GM21381 (cell line): Measurements from ENCODE around the gene SHISAL2A.

Experiments used
- ATAC-seq: cut with Tn5 transposase; IDR thresholded peaks from one replicate; pipeline ENCODE4 v1.9.1; 2021; ENCODE audit warnings: mild to moderate bottlenecking, moderate library complexity; ENCODE audit not compliant: unreplicated experiment

The SHISAL2A gene

DNA sequence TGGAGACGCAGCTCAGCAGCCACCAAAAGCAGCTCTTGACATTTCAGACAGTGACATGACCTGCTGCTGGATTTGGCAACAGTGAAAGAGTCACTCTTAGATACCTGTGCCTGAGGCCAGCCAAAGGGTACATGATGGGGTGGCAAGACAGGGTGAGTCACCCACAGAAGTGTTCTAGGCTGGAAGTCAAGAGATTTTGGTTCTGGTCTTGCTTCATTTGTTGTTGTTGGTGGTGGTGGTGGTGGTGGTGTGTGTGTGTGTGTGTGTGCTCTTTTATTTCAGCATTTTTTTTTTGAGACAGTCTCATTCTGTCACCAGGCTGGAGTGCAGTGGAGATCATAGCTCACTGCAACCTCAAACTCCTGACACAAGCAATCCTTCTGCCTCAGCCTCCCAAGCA lies 25.8 kb downstream of the SHISAL2A start:
- no peak for ATAC-seq

DNA sequence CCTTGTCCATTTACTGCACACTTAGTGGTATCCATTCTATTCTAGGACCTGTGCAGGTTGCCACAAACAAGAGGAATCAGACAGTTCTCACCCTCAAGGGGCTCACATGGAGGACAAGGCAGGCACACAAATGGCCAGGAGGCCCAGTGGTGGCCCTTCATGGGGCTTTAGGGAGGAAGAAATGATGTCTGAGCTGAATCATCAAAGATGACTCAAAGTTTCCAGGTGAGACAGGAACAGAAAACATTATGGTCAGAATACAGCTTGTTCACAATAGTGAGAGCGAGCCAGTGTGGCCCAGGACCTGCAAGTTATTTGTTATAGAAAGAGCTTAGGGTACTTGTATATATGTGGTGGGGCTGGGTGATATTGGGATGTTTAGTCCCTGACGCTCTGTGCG lies 26.4 kb downstream of the SHISAL2A start:
- peak; percentile 70 for ATAC-seq

DNA sequence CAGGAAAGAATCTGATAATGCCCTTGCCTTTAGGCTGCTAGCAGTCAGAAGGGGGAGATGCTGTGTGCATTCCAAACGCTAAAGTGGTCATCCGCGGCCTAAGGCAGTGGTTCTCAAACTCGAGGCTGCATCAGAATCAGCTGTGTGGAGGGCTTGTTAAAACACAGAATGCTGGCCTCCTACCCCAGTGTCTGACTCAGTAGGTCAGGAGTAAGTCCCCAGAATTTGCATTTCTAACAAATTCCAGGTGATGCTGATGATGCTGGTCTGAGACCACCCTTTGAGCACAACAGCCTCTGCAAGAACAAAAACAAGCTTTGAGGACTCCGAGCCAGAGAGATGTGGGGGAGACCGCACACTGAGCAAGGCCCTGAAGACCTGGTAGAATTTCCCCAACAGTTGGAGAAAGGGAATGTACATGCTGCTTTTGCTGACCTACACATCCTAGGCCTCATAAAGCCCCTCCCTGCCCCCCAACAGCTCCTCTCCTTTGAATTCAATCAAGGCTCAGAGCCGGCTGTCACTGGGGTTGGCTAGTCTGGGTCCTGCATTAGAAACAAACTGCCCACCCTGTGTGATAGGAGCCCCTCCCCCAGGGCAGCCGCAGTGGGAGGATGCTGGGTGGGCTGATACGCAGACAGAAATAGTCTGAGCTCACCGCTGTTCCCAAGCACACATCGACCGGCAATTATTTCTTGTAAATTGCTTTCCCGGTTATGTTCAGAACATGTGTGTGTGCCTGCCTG lies 27.1 kb downstream of the SHISAL2A start:
- no peak for ATAC-seq

DNA sequence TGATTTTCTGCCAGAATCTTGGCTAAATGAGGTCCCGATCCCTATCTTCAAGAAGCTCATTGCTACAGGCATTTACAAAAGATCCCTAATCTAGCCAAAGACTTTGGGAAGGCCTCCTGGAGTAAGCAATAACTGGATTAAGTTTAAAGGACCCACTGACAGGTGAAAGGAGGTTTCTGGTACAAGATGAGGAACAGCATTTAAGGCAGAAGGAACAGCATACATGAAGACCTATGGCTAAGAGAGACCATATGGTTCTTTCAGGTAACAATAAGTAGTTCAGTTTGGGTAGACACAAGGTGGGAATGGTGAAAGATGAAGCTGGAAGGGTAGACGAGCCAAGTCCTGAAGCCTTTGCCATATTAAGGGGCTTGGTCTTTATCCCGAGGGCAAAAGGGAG lies 27.8 kb downstream of the SHISAL2A start:
- ATAC-seq = no peak

DNA sequence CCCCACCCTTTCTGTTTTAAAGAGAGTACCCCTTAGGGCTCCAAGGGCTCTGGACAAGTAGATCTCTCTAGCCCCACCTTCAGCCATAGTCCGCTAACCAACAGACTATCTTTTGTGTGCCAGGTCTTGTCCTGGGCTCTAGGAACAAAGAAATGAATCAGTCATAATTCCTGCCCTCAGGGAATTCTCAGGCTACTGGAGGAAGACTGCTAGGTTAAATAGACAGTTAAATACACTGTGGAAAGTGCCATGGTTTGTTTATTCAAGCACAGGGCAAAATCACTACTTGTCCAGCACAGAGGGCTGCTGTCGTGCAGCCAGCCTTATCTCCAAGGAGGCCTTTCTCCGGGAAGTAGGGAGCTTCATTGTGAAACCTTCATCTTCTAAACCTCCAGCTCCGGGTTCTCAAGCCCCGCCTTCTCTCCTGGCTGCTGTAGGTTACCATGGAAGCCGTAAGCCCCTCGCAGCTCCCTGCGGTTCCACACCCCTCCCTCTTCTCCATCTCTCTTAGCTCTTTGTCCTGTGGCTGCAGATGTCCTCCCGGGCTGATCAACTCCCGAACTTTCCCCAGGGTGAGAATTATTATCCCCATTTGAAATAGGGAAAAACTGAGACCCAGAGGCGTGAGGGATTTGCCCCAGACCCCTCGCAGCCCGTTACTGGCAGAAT lies 29.8 kb downstream of the SHISAL2A start:
- no peak for ATAC-seq

DNA sequence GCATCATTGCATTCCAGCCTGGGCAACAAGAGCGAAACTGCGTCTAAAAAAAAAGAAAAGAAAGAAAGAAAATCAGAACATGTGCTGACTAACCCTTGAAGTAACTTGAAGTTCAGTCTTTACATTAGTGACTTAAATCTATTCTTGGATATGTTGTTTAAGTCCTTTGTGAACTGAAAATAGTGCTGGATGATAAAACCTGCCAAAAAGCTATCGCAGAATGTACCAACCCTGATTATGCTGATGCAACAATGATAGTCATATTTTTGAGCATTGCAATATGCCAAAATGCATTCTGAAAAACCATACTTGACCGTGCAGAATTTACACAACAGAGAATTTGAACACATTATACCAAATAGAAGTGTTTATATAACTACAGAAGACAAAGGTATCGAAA lies 30.7 kb downstream of the SHISAL2A start:
- no peak for ATAC-seq

DNA sequence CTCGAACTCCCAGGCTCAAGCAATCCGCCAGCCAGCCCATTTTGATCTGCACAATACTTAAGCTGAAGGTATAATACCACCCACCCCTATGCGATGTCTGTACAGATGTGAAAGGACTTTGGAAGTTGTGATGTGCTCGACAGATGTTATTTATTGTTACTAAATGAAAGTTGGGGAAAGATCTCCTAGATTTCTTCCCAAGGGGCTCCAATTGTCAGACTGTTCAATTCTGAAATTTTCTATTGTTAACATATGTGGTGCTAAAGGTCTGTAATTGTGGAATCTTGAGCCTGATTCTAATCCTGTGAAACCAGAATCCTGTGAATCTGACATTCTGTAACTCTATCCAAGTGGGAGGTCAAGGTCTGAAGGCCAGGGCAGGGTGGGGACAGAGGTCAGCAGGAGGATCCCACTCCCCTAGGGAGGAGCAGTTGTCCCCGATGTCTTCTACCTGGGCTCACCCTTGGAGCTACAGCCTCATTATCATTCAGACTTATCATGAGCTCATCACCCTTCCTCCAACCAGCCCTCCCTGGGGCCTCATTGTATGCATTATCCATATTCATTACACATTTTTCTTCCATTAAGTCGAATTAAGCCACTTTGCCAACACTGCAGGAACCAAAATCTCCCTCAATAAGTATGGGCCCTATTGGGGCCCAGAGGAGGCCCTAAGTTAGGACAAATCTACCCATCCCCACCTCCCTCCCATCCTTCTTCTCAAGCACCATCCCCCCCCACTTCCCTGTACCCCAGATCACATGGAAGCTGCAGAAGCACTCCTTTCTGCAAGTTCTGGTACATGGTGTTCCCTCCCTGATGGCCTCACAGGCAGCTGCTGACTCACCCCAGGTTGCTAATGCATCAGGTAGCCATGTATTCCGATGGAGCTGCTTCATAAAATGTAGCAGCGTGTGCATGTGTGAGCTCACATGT lies 32.3 kb downstream of the SHISAL2A start:
- ATAC-seq = no peak

DNA sequence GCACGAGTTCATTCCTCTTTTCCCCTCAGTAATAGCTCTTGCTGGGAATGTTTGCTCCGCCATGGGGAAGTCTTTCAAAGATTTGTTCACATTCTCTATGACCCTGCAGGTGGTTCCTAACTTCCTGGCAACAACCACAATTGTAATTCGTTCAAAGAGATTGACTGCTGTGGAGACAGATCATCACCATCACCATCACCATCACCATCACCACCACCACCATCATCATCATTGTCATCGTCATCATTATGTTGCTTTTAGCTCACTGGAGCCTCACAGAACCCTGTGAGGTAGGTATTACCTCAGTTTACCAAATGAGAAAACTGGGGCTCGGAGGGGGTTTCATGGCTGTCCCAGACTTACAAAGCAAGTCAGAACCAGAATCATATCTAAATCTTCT lies 34.3 kb downstream of the SHISAL2A start:
- no peak for ATAC-seq

DNA sequence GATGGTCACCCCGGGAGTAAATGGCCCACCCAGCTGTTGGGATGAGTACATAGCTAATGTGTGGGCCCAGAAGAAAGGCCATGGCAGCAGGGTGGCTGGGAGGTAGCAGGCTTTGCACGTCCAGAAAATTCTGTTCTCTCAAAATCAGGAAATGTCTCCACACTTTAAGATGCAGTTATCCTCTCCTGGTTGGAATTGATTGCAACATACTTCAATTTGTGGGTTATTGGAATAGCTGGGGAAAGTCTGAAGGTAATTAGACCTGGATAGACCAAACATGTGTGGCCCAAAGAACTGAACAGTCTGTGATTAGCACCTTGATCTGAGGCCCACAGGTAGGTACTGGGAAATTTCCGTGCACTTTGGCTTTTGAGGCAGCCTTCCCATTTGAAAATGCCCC lies 35.0 kb downstream of the SHISAL2A start:
- no peak for ATAC-seq

DNA sequence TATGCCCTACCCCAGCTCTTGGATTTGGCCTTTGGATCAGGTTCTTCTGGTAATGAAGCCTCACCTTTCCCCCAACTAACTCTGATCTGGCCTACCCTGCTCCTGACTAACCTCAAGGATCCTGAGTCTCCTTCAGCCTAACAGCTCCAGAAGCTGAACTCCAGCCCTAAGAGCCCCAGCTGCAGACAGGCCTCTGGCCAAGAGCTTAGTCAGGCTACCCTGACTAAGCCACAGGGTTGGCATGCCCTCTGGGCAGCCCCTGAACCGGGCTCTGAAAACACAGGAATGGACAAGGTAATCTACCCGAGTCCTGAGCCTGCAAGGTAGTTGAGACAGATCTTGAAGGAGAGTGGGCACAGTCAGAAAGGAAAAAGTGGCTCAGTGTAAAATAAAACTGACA lies 35.7 kb downstream of the SHISAL2A start:
- no peak for ATAC-seq

DNA sequence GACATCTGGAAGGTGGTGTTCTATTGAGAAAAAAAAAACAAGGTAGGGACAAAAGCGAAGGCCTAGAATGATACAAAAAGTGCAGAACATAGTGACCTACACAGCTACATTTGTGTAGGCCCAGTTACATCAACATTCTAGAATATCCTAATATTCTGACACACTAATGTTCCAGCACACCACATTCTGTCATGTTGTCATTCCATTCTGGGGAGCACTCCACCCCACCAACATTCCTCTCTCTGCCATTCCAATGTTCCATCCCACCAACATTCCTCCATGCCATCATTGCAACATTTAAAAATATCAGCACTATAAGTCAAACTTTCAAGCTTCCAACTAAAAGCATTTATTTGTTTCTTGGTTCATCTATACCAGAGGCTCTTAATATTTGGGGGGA lies 36.7 kb downstream of the SHISAL2A start:
- ATAC-seq = no peak

DNA sequence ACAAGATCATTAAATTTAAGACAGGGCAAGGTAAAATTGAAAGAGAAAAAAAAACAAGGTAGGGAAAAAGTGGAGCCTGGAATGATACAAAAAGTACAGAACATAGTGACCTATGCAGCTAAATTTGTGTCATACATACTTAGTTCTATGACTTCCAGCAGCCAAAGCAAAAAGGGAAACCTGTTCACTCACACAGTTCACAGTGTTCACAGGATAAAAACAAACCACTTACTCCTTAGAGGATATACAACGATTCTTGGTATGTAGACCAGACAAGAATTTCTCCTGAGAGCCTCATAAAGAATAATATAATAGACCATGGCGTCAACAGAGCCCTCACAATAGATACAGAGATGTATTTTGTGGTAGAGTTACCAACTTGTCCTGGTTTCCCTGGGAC lies 37.6 kb downstream of the SHISAL2A start:
- no peak for ATAC-seq

DNA sequence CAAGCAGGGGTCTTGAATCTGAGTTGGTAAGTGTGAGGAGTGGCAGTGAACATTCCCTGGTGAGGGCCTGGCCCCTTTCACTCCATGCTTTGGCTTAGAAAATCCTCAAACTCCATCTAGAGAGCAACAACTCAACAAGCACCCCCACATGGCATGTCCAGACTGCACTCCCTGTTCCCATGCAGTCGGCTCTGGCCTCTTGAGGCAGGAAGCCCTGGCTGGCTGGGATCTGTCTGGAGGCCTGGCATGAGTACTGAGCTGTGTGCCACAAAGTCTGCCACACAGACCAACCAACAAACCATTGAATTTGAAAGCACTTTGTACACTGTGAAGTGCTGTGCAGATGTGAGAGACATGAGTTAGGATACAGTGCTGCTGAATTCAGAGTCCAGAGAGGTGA lies 40.0 kb downstream of the SHISAL2A start:
- no peak for ATAC-seq

DNA sequence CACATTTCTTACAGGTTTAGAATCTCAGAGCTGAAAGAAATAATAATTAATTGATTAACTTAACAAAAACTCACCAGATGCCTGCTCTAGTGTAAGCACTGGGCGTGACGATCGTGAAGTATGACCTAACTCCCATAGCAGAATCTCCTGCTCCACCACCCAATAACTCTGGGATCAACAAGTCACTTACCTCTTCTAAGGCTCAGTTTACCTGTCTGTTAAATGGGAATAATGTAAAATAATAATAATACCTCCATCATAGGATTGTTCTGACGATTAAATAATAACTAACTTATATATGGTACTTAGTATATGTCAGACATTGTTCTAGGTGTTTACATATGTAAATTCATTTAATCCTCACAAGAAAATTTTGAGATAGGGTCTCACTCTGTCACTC lies 40.5 kb downstream of the SHISAL2A start:
- ATAC-seq = no peak

DNA sequence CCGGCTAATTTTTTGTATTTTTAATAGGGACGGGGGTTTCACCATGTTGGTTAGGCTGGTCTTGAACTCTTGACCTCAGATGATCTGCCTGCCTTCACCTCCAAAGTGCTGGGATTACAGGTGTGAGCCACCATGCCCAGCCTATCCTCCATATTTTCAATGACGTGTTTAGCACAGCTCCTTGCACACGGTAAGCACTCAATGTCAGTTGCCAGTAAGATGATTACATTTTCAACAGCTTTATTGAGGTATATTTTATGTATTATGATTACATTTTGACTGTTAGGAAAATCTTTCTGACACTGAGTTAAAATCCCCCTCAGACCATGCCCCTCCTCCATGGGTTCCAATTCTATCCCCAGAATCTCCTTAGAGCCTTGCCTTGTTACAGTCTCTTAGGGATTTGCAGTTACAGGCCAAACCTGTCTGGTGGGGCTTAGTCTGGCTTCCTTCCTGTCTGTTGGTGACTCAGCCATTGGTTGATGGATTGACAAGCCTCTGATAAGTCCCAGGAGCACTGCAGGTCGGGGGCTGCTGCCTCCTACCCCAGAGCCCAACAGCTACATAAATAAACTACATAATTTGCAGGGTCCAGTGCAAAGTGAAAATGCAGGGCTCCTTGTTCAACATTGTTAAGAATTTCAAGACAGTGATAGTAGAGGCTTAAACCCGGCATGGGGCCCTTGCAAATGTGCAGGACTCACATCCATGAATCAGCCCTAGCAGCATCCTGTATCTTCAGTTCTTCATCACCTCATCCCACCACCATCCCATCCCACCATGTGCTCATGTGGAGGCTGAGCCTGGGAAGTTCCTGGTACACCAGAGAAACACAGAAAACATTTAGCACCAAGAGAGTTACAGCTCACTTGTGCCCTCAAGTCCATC lies 41.8 kb downstream of the SHISAL2A start:
- ATAC-seq = no peak

DNA sequence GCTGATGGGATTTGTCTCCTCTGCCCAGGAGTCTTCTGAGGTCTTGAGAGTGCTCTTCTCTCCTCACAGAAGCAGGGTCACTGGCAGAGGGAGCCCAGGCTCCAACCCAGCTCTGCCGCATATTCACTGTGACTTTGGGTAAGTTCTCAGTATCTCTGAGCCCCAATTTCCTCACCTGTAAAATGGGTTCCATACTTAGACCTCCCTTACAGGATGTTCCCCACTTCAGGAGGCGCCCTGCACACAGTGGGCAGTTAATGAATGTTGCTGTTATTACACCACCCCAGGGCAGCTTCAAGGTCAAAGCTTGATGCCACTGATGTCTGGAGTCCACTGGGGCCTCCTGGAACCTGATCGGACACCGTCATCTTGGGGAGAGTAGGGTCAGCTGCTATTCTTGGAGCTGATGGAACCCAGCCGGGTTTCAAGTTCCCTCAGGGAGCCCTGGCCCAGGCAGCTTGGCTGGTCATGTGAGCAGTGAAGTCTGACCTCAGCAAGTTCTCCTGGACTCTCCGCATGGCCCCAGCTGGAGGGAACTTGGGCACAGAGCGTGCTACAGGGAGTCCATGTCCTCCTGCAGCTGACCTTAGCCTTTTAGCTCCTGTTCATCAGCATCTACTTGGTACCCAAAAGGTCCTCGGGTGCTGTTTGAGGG lies 43.4 kb downstream of the SHISAL2A start:
- ATAC-seq = no peak

DNA sequence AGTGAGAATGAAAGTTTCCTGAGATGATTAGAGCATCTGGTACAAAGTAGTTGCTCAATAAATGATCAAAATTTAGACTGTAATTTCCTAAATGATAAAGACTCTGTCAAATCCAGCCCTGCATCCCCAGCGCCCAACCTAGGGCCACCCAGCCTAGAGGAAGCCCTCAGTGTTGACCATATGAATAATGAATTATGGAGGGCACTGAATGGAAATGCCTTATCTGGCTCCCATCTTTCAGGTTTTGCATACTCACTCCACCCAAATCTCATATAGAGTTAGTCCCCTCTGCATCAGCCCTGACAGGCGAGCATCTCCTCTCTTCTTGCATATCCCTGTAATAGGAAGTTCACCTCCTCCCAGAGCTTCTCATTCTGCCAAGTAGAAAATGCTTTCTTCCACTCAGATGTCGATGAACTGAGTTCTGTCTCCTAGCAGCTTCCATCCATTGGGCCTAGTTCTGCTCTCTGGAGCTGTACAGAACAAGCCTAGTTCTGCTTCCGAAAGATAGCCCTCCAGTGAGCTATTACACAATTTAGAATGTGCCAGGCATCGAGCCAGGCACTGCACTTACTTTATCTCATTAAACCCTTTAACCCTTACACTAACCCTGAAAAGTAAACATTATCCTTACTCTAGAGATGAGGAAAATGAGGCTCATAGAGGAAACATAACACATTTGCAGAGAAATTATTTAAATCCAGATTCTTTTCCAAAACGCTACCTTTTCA lies 44.3 kb downstream of the SHISAL2A start:
- no peak for ATAC-seq

DNA sequence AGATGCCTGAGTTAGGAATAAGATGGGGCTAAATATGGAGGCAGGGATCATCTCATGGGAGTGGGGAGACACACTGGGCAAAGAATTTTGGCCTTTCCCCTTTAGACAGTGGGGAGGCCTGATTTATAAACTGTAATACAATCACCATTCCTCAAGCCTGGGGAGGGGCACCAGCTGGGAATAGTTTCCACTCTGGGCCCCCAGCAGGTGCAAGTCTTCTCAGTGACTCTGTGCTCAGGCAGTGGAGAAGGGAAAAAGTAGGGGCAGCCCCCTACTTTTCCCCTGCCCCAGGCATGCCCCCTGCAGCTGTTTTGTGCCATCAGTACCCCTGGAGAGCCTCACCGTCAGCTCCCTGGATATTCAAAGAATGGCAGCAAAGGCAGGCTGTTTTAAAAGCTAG lies 46.1 kb downstream of the SHISAL2A start:
- no peak for ATAC-seq

DNA sequence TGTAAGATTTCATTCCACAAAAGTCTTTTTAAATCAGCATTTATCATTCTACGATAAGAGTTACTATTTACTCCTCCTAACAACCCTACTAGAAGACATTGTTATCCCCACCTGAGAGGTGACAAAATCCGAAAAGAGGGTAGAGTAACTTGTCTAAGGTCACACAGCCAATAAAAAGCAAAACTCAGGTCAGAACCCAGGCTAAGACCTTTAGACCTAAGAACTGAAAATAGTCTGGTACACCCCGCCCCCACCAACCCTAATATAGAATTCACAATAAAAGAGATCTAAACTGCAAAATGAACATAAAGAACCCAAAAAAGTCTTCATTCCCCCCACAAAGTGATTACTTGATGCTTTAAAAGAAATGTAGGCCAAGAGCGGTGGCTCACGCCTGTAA lies 46.5 kb downstream of the SHISAL2A start:
- ATAC-seq = no peak

DNA sequence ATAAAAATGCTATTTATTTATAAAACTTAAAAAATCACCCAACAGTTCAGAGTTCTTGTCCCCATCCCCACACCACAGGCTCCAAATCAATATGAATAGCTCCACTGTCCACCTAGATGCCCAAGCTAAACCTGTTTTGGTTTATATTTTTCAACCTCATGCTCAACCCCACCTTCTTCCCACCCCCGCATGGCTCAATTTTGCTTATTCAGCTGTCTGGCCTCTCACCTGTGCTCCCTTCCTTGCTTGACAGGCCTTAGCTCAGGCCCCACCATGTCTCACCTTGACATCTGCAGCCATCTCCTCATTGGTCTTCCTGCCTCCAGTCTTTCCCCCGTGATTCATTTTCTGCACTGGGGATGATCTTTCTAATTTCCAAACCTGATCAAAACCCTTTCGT lies 47.4 kb downstream of the SHISAL2A start:
- ATAC-seq = no peak
